ENCODE results near the gene ALDH18A1.

ALDH18A1 gene

DNA sequence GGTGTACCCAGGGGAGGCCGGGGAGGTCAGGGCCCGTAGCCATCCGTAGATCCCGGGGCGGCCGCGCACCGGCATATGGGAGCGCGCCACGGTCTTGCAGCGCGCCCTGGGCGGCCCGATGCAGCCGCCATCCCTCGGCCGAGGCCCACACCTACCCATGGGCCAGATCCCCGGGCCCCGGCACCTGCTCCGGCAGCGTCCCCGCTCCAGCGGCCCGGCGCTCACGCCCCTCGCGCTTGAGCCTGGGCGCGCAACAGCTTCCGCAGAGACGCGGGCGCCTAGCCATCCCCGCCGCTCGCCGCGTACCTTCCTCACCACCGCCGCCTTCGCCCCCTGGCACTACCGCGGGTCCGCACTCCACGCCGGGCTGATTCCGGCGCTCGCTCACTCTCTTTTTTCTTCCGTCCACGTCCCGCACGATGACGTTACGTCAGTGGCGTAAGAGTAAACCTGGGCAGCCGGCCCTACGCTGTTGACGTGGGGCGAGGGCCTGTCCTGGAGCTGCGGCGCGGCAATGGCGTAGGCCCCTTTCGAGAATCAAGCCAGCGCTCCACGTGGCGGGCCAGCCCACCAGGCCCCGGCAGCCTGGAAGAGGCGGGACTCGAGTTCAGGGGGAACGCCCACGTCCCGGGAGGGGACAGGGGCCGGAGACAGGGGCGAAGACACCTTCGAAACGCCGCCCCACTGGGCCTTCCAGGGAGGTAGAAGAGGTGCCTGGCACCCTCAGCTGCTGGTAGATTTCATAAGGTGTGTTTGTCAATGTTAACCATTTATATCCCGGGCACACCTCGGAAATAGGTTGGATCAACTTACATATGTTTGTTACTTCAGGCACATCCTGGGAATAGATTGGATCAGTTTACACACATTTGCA is at the start of gene ALDH18A1:
ALDH18A1 (minus strand) TSS at position 421 of the 874 bp plus-strand sequence. CDS start 3,334 bp downstream, outside the sequence.
- Histone ChIP-seq H3K27ac (peak within 1 kb of the TSS; percentile 69 to 77), H3K4me3 (peak within 1 kb of the TSS; percentile 91)
- peak; percentile 95 for DNase-seq (ENCODE audit: low spot score)
- TF ChIP-seq CTCF (IDR thresholded peaks at IDR 0.05) = no peak

DNA sequence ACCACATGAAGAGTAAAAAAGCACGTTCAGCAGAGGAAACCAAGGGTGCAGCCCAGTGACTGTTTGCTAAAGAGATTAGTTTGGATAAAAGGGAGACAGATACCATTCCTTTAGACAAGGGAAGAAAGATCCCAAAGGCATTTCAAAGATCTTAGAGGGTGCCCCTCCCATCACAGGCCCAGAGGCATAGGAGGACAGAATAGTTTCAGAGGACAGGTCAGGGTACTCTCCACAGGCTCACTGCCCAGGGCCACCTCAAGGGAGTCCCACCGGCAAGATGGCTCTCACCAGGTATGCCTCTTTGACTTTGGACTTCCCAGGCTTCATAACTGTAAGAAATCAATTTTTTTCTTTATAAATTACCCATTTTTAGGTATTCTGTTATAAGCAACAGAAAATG is 41.9 kb upstream of the ALDH18A1 start:
- no peak overlapping the region for H3K4me3 ChIP-seq
- no peak overlapping the region for H3K27ac ChIP-seq
- no peak for DNase-seq (ENCODE audit: low spot score)
- no peak for TF ChIP-seq CTCF (IDR thresholded peaks at IDR 0.05)

DNA sequence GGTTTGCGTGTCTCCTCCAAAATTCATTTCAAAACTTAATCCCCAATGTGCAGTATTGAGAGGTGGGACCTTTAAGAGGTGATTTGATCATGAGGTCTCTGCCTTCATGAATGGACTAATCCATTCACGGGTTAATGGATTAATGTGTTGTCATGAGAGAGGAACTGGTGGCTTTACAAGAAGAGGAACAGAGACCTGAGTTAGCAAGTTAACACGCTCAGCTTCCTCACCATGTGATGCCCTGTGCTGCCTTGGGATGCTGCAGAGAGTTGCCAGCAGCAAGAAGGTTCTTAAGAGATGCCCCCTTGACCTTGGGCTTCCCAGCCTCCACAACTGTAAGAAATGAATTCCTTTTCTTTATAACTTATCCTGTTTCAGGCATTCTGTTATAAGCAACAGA is 40.9 kb upstream of the ALDH18A1 start:
- Histone ChIP-seq H3K27ac (peak overlapping the region in 1 of 2 donors; percentile 7), H3K4me3 (no peak overlapping the region)
- no peak for DNase-seq (ENCODE audit: low spot score)
- no peak for TF ChIP-seq CTCF (IDR thresholded peaks at IDR 0.05)

- DNase-seq (ENCODE audit: low spot score) = no peak
These were observed 38.2 kb upstream of the ALDH18A1 start for GRCh38 chr10:95694665-95695064.

DNA sequence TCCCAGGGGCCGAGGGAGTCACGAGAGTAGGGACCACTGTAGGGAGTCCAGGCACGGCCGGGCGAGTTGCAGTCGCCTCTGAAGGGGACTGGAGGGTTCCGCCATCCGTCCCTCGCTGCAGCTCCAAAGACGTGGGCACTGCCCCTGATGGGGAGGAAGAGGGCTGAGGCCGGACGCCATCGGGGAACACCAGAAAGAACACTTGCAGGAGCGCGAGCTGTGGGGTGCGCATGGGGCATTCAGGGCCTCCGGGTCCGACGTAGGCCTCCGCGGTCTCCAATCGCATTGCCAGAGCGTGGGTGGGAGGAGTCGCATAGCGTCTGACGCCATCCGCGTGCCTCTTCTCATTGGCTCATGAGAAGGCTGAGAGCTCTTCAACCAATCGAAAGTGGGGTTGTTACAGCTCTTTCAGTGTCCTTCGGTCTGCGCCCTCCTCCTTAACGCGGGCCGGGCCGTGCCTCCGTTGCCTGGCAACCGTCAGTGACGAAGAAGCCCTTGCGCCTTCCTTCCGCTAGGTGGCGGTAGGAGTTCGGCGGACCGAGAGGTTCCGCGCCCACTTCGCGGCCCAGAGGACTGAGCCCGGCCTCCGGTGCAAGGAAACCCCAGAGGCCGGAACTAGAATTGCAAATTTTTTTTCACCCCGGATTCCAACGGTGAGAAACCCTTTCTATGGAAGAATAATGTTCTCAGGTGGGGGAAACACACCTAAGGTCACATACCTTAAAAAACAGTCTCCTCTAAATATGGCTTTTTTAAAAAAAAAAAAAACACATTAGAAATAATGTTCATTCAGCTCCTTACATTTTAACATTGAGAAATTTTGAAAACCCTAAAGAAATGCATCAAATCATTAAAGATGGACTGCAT is 37.4 kb upstream of the ALDH18A1 start, which contains the start of gene TCTN3:
TCTN3 (minus strand) TSS at position 260 of the 867 bp plus-strand sequence; CDS start at position 232, 28 bp downstream.
- H3K27ac ChIP-seq = peak within 1 kb of the TSS; percentile 62 to 90
- DNase-seq (ENCODE audit: low spot score) = peak; percentile 98
- TF ChIP-seq CTCF (IDR thresholded peaks at IDR 0.05) = peak; percentile 96
- H3K4me3 ChIP-seq = peak within 1 kb of the TSS; percentile 97

More at GRCh38 chr10:95694665-95695064, 38.2 kb upstream of the ALDH18A1 start:
- TF ChIP-seq CTCF (IDR thresholded peaks at IDR 0.05) = no peak
- Histone ChIP-seq H3K4me3 (no peak overlapping the region), H3K27ac (no peak overlapping the region)

GRCh38 chr10:95693071-95693667 is 36.7 kb upstream of the ALDH18A1 start:
- peak overlapping the region; percentile 62 to 90 for H3K27ac ChIP-seq
- no peak for TF ChIP-seq CTCF (IDR thresholded peaks at IDR 0.05)
- DNase-seq (ENCODE audit: low spot score) = no peak
- H3K4me3 ChIP-seq = peak overlapping the region; percentile 97

Measured in coronary artery (tissue), 2 donors.